Measurements from ENCODE around the gene TSKU. TPM values are rescaled to one million over a fixed set of nuclear protein-coding genes. Genes with fewer than 3 reads are reported as not detected.

The TSKU gene
- total and polyA plus RNA-seq, 2 experiments from 2014 or later: 11.7 to 31.1 TPM

GRCh38 chr11:76785513-76785912, 2.4 kb downstream of the TSKU start:
- no peaks in the 10 kb centered on the region for H3K27me3 ChIP-seq (ENCODE audit: insufficient read depth)
- peak; percentile 66 for DNase-seq (ENCODE audit: low spot score)
- H3K27ac ChIP-seq (ENCODE audit: low read depth): no peak overlapping the region
- H3K4me3 ChIP-seq: peak overlapping the region; percentile 94
- peak overlapping the region; percentile 94 for H3K4me2 ChIP-seq
- H3F3A ChIP-seq (replicated peaks; ENCODE audit: low read depth): peaks cover 8% of the 10 kb centered on the region; the same call in 1 of the 2 replicates
- peaks cover 24% of the 10 kb centered on the region for H3K36me3 Mint-ChIP-seq (ENCODE audit: low read depth)
- H2AFZ ChIP-seq: no peak overlapping the region
- H4K20me1 ChIP-seq (replicated peaks; ENCODE audit: insufficient read depth): peaks cover 35% of the 10 kb centered on the region
- H3K79me2 ChIP-seq (replicated peaks; ENCODE audit: insufficient read depth): peaks cover 68% of the 10 kb centered on the region
- peaks cover 51% of the 10 kb centered on the region for H3K4me1 ChIP-seq (ENCODE audit: insufficient read depth)
- no peak for TF ChIP-seq NANOG (IDR thresholded peaks at IDR 0.05; ENCODE audit: borderline replicate concordance)
- TF ChIP-seq POLR2AphosphoS5 (IDR thresholded peaks at IDR 0.05; ENCODE audit: low read depth): peak; percentile 12; the same call in 1 of the 2 replicates
- peaks cover 4% of the 10 kb centered on the region for H3K9me3 Mint-ChIP-seq
- H3K9me2 ChIP-seq (ENCODE audit: insufficient read depth): no peaks in the 10 kb centered on the region
- H3K4me3 Mint-ChIP-seq: peak overlapping the region; percentile 75
- ATAC-seq: peak; percentile 1; the same call in 2 of the 3 replicates
- no peak overlapping the region for H3K27ac Mint-ChIP-seq
- H3K36me3 ChIP-seq (ENCODE audit: insufficient read depth): no peaks in the 10 kb centered on the region
- peaks cover 15% of the 10 kb centered on the region for H3K27me3 Mint-ChIP-seq (ENCODE audit: insufficient read depth, low read depth, poor library complexity)
- H3K4me1 Mint-ChIP-seq: peaks cover 57% of the 10 kb centered on the region

- Mint-ChIP-seq H3K36me3 (ENCODE audit: low read depth) (peaks cover 24% of the 10 kb centered on the region), H3K27me3 (ENCODE audit: insufficient read depth, low read depth, poor library complexity) (peaks cover 13% of the 10 kb centered on the region), H3K4me1 (peaks cover 54% of the 10 kb centered on the region), H3K27ac (no peak overlapping the region), H3K9me3 (peaks cover 9% of the 10 kb centered on the region), H3K4me3 (peak overlapping the region; percentile 75)
- Histone ChIP-seq H3K4me3 (peak overlapping the region; percentile 94; the same call in 1 of the 2 replicates), H3K79me2 (replicated peaks; ENCODE audit: insufficient read depth) (peaks cover 73% of the 10 kb centered on the region), H2AFZ (no peak overlapping the region), H3K9me2 (ENCODE audit: insufficient read depth) (no peaks in the 10 kb centered on the region), H3K27me3 (ENCODE audit: insufficient read depth) (no peaks in the 10 kb centered on the region), H3F3A (replicated peaks; ENCODE audit: low read depth) (peaks cover 7% of the 10 kb centered on the region; the same call in 1 of the 2 replicates), H3K4me1 (ENCODE audit: insufficient read depth) (peaks cover 46% of the 10 kb centered on the region), H4K20me1 (replicated peaks; ENCODE audit: insufficient read depth) (peaks cover 35% of the 10 kb centered on the region), H3K27ac (ENCODE audit: low read depth) (no peak overlapping the region), H3K36me3 (ENCODE audit: insufficient read depth) (no peaks in the 10 kb centered on the region), H3K4me2 (peak overlapping the region; percentile 94)
- no peak for DNase-seq (ENCODE audit: low spot score)
- no peak for ATAC-seq
- TF ChIP-seq ZNF462 (CRISPR knock-in tag; IDR thresholded peaks at IDR 0.05): no peak
- TF ChIP-seq CTCF (conservative IDR thresholded peaks at IDR 0.05; ENCODE audit: low read depth in 2 of 2): no peak
- no peak for TF ChIP-seq EZH2phosphoT487 (IDR thresholded peaks at IDR 0.05; ENCODE audit: unreplicated experiment)
- TF ChIP-seq POLR2AphosphoS5 (IDR thresholded peaks at IDR 0.05; ENCODE audit: low read depth): no peak
- TF ChIP-seq NANOG (IDR thresholded peaks at IDR 0.05; ENCODE audit: borderline replicate concordance): no peak
- TF ChIP-seq ETS1 (IDR thresholded peaks at IDR 0.05): no peak
Measured at GRCh38 chr11:76786016-76786415, 2.9 kb downstream of the TSKU start.

Measured in GM23338 (cell line).